ENCODE results near the gene FLOT2. TPM values are rescaled to one million over a fixed set of nuclear protein-coding genes. Genes with fewer than 3 reads are reported as not detected.
A peak's percentile ranks its signal among the peaks of the same experiment; 100 is the strongest.
"Not testable (repeated sequence)": the region's sequence is repeated elsewhere in the genome, so short reads cannot be mapped to it uniquely, and the experiment has no call there.

FLOT2 gene
- total and polyA plus RNA-seq, 4 donors = 34.9 to 138 (median 84.5) TPM

GRCh38 chr17:28854457-28855335 lies 42.8 kb downstream of the FLOT2 start, which contains the start of gene ERAL1:
Gene ERAL1 (plus strand): TSS chr17:28855016. CDS start chr17:28855035, 19 bp downstream.
- H3K27me3 ChIP-seq (ENCODE audit: control insufficient read depth, insufficient read depth, low read length) = no peaks in the 10 kb centered on the region
- peak within 1 kb of the TSS; percentile 94 for H3K4me3 ChIP-seq (ENCODE audit: low read depth, low read length)
- WGBS (ENCODE audit: insufficient coverage) = 1% methylated on average over 35 of the region's 42 CpGs
- DNase-seq (ENCODE audit: low read depth in 4 of 6, low spot score in 6 of 6) = peak; percentile 79 to 97 (median 87)
- H3K9me3 ChIP-seq (ENCODE audit: control insufficient read depth, insufficient read depth, low read length) = no peaks in the 10 kb centered on the region
- peaks cover 7% of the 10 kb centered on the region for H3K4me1 ChIP-seq (ENCODE audit: control insufficient read depth, insufficient read depth, low read length)
- H3K27ac ChIP-seq (ENCODE audit: low read depth, low read length) = peak within 1 kb of the TSS; percentile 81
- peaks cover 31% of the 10 kb centered on the region for H3K36me3 ChIP-seq (ENCODE audit: control insufficient read depth, insufficient read depth, low read length)

GRCh38 chr17:28853295-28853694 lies 44.2 kb downstream of the FLOT2 start:
- peaks cover 18% of the 10 kb centered on the region for H3K36me3 ChIP-seq (ENCODE audit: control insufficient read depth, insufficient read depth, low read length)
- H3K27me3 ChIP-seq (ENCODE audit: control insufficient read depth, insufficient read depth, low read length) = no peaks in the 10 kb centered on the region
- no peak overlapping the region for H3K27ac ChIP-seq (ENCODE audit: low read depth, low read length)
- H3K4me3 ChIP-seq (ENCODE audit: low read depth, low read length) = no peak overlapping the region
- DNase-seq (ENCODE audit: low read depth in 4 of 6, low spot score in 6 of 6) = no peak
- H3K9me3 ChIP-seq (ENCODE audit: control insufficient read depth, insufficient read depth, low read length) = no peaks in the 10 kb centered on the region
- WGBS (ENCODE audit: insufficient coverage) = 100% methylated on average over 1 of the region's 2 CpGs
- H3K4me1 ChIP-seq (ENCODE audit: control insufficient read depth, insufficient read depth, low read length) = peaks cover 7% of the 10 kb centered on the region

- no peak for DNase-seq (ENCODE audit: low read depth in 4 of 6, low spot score in 6 of 6)
- 60% methylated on average over 1 of the region's 5 CpGs for WGBS (ENCODE audit: insufficient coverage)
- no peak overlapping the region for H3K4me3 ChIP-seq (ENCODE audit: low read depth, low read length)
- H3K36me3 ChIP-seq (ENCODE audit: control insufficient read depth, insufficient read depth, low read length) = no peaks in the 10 kb centered on the region
- no peak overlapping the region for H3K27ac ChIP-seq (ENCODE audit: low read depth, low read length)
- peaks cover 4% of the 10 kb centered on the region for H3K4me1 ChIP-seq (ENCODE audit: control insufficient read depth, insufficient read depth, low read length)
- H3K9me3 ChIP-seq (ENCODE audit: control insufficient read depth, insufficient read depth, low read length) = no peaks in the 10 kb centered on the region
- H3K27me3 ChIP-seq (ENCODE audit: control insufficient read depth, insufficient read depth, low read length) = no peaks in the 10 kb centered on the region
These were observed 48.3 kb downstream of the FLOT2 start for GRCh38 chr17:28849281-28849680.

GRCh38 chr17:28848667-28849066 lies 48.9 kb downstream of the FLOT2 start:
- not testable (repeated sequence) for H3K4me1 ChIP-seq (ENCODE audit: control insufficient read depth, insufficient read depth, low read length); DNase-seq (ENCODE audit: low read depth in 4 of 6, low spot score in 6 of 6)
- WGBS (ENCODE audit: insufficient coverage) = 80% methylated on average over 9 of the region's 15 CpGs

GRCh38 chr17:28846699-28847098 lies 50.8 kb downstream of the FLOT2 start:
- H3K27ac ChIP-seq (ENCODE audit: low read depth, low read length); H3K27me3 ChIP-seq (ENCODE audit: control insufficient read depth, insufficient read depth, low read length): not testable (repeated sequence)
- 89% methylated on average over 7 of the region's 9 CpGs for WGBS (ENCODE audit: insufficient coverage)

More at GRCh38 chr17:28848667-28849066, 48.9 kb downstream of the FLOT2 start:
- H3K27ac ChIP-seq (ENCODE audit: low read depth, low read length); H3K9me3 ChIP-seq (ENCODE audit: control insufficient read depth, insufficient read depth, low read length); H3K36me3 ChIP-seq (ENCODE audit: control insufficient read depth, insufficient read depth, low read length); H3K4me3 ChIP-seq (ENCODE audit: low read depth, low read length); H3K27me3 ChIP-seq (ENCODE audit: control insufficient read depth, insufficient read depth, low read length): not testable (repeated sequence)

GRCh38 chr17:28846231-28846630 lies 51.3 kb downstream of the FLOT2 start:
- H3K27ac ChIP-seq (ENCODE audit: low read depth, low read length) = no peak overlapping the region

More at GRCh38 chr17:28846699-28847098, 50.8 kb downstream of the FLOT2 start:
- not testable (repeated sequence) for H3K4me3 ChIP-seq (ENCODE audit: low read depth, low read length); H3K9me3 ChIP-seq (ENCODE audit: control insufficient read depth, insufficient read depth, low read length); H3K36me3 ChIP-seq (ENCODE audit: control insufficient read depth, insufficient read depth, low read length); DNase-seq (ENCODE audit: low read depth in 4 of 6, low spot score in 6 of 6); H3K4me1 ChIP-seq (ENCODE audit: control insufficient read depth, insufficient read depth, low read length)

GRCh38 chr17:28843816-28844148 lies 53.8 kb downstream of the FLOT2 start:
- Histone ChIP-seq H3K4me3 (ENCODE audit: low read depth, low read length) (no peak overlapping the region), H3K27ac (ENCODE audit: low read depth, low read length) (no peak overlapping the region), H3K27me3 (ENCODE audit: control insufficient read depth, insufficient read depth, low read length) (no peaks in the 10 kb centered on the region), H3K4me1 (ENCODE audit: control insufficient read depth, insufficient read depth, low read length) (peaks cover 22% of the 10 kb centered on the region), H3K9me3 (ENCODE audit: control insufficient read depth, insufficient read depth, low read length) (no peaks in the 10 kb centered on the region), H3K36me3 (ENCODE audit: control insufficient read depth, insufficient read depth, low read length) (no peaks in the 10 kb centered on the region)
- WGBS (ENCODE audit: insufficient coverage) = 73% methylated on average over 6 of the region's 6 CpGs
- DNase-seq (ENCODE audit: low read depth in 4 of 6, low spot score in 6 of 6) = no peak

More at GRCh38 chr17:28846231-28846630, 51.3 kb downstream of the FLOT2 start:
- DNase-seq (ENCODE audit: low read depth in 4 of 6, low spot score in 6 of 6) = no peak
- no peaks in the 10 kb centered on the region for H3K9me3 ChIP-seq (ENCODE audit: control insufficient read depth, insufficient read depth, low read length)
- WGBS (ENCODE audit: insufficient coverage) = 98% methylated on average over 9 of the region's 10 CpGs
- no peak overlapping the region for H3K4me3 ChIP-seq (ENCODE audit: low read depth, low read length)
- H3K36me3 ChIP-seq (ENCODE audit: control insufficient read depth, insufficient read depth, low read length) = no peaks in the 10 kb centered on the region
- no peaks in the 10 kb centered on the region for H3K27me3 ChIP-seq (ENCODE audit: control insufficient read depth, insufficient read depth, low read length)
- peaks cover 10% of the 10 kb centered on the region for H3K4me1 ChIP-seq (ENCODE audit: control insufficient read depth, insufficient read depth, low read length)

GRCh38 chr17:28842282-28843012 lies 55.1 kb downstream of the FLOT2 start, which contains the start of gene FAM222B:
Gene FAM222B (minus strand): TSS chr17:28842790. CDS start chr17:28766667, 76,123 bp downstream.
- Histone ChIP-seq H3K9me3 (ENCODE audit: control insufficient read depth, insufficient read depth, low read length) (no peaks in the 10 kb centered on the region), H3K36me3 (ENCODE audit: control insufficient read depth, insufficient read depth, low read length) (no peaks in the 10 kb centered on the region), H3K4me1 (ENCODE audit: control insufficient read depth, insufficient read depth, low read length) (peaks cover 22% of the 10 kb centered on the region), H3K4me3 (ENCODE audit: low read depth, low read length) (peak within 1 kb of the TSS; percentile 90), H3K27ac (ENCODE audit: low read depth, low read length) (peak within 1 kb of the TSS; percentile 70), H3K27me3 (ENCODE audit: control insufficient read depth, insufficient read depth, low read length) (no peaks in the 10 kb centered on the region)
- under 1% methylated on average over 42 of the region's 44 CpGs for WGBS (ENCODE audit: insufficient coverage)
- DNase-seq (ENCODE audit: low read depth in 4 of 6, low spot score in 6 of 6) = peak; percentile 70 to 97 (median 82)

- Histone ChIP-seq H3K4me3 (ENCODE audit: low read depth, low read length) (peak overlapping the region; percentile 90), H3K27ac (ENCODE audit: low read depth, low read length) (peak overlapping the region; percentile 70), H3K27me3 (ENCODE audit: control insufficient read depth, insufficient read depth, low read length) (no peaks in the 10 kb centered on the region), H3K9me3 (ENCODE audit: control insufficient read depth, insufficient read depth, low read length) (no peaks in the 10 kb centered on the region), H3K36me3 (ENCODE audit: control insufficient read depth, insufficient read depth, low read length) (no peaks in the 10 kb centered on the region), H3K4me1 (ENCODE audit: control insufficient read depth, insufficient read depth, low read length) (peaks cover 22% of the 10 kb centered on the region)
- WGBS (ENCODE audit: insufficient coverage) = 12% methylated on average over 6 of the region's 6 CpGs
- DNase-seq (ENCODE audit: low read depth in 4 of 6, low spot score in 6 of 6) = no peak
These were observed 55.6 kb downstream of the FLOT2 start for GRCh38 chr17:28841901-28842281.
